CD14-positive monocyte (primary cell): ENCODE results near the gene CLDN1. TPM values are rescaled to one million over a fixed set of nuclear protein-coding genes. Genes with fewer than 3 reads are reported as not detected.

Experiments
- DNase-seq, 3 donors: peaks; one replicate each; pipeline ENCODE4 v3.0.0-alpha.2; 2011 to 2022
- H2AFZ ChIP-seq: 2 replicates; pipeline ENCODE4 v1.6.0; 2012; ENCODE audit warnings: mild to moderate bottlenecking, low read depth, low read length, inconsistent platforms; ENCODE audit not compliant: insufficient read depth, poor library complexity, severe bottlenecking
- H3K27ac ChIP-seq, 2 donors: 1 replicate in 1 of 2; 2 replicates in 1 of 2; pipeline ENCODE4 v1.5.1; 2012 to 2013; ENCODE audit warnings: low read length in 2 of 2, control low read depth in 1 of 2, inconsistent platforms in 1 of 2, low read depth in 1 of 2, mild to moderate bottlenecking in 1 of 2
- H3K27me3 ChIP-seq, 2 donors: one replicate each; pipeline versions ENCODE4 v1.6.0 to v1.6.1; 2011 to 2013; ENCODE audit warnings: low read length in 2 of 2; ENCODE audit not compliant: control insufficient read depth in 2 of 2, insufficient read depth in 2 of 2
- H3K36me3 ChIP-seq, 2 donors: replicated peaks in 1 of 2; 1 replicate in 1 of 2; 2 replicates in 1 of 2; pipeline versions ENCODE4 v1.5.1 to v1.6.1; 2012 to 2013; ENCODE audit warnings: low read length in 2 of 2, control low read depth in 1 of 2, inconsistent platforms in 1 of 2, mild to moderate bottlenecking in 1 of 2; ENCODE audit not compliant: insufficient read depth in 2 of 2, control insufficient read depth in 1 of 2
- H3K4me1 ChIP-seq, 2 donors: 1 replicate in 1 of 2; 2 replicates in 1 of 2; pipeline versions ENCODE4 v1.5.1 to v1.6.1; 2012 to 2013; ENCODE audit warnings: low read length in 2 of 2, control low read depth in 1 of 2, inconsistent platforms in 1 of 2, mild to moderate bottlenecking in 1 of 2, moderate library complexity in 1 of 2; ENCODE audit not compliant: insufficient read depth in 2 of 2, control insufficient read depth in 1 of 2
- H3K4me2 ChIP-seq: replicated peaks from 2 replicates; pipeline ENCODE3; 2012; ENCODE audit warnings: low read length, moderate library complexity, mild to moderate bottlenecking; ENCODE audit not compliant: poor library complexity, severe bottlenecking; ENCODE audit errors: extremely low read depth
- H3K4me3 ChIP-seq, 3 experiments: fragments of 200-600 bp in 1 of 3; sonication (generic) in 1 of 3; replicated peaks in 1 of 3; 1 replicate in 2 of 3; 2 replicates in 1 of 3; pipeline ENCODE4 v1.5.1; 2011 to 2013; ENCODE audit warnings: low read length in 3 of 3, mild to moderate bottlenecking in 3 of 3, control low read depth in 2 of 3, low read depth in 2 of 3, inconsistent platforms in 1 of 3, moderate library complexity in 1 of 3
- H3K79me2 ChIP-seq: 2 replicates; pipeline ENCODE4 v1.6.0; 2012; ENCODE audit warnings: mild to moderate bottlenecking, control low read depth, inconsistent platforms, low read length, moderate library complexity; ENCODE audit not compliant: insufficient read depth
- H3K9ac ChIP-seq: 2 replicates; pipeline ENCODE4 v1.6.0; 2017; ENCODE audit warnings: low read length, mild to moderate bottlenecking; ENCODE audit not compliant: insufficient read depth, poor library complexity, severe bottlenecking
- H3K9me3 ChIP-seq, 2 donors: replicated peaks in 1 of 2; 1 replicate in 1 of 2; 2 replicates in 1 of 2; pipeline versions ENCODE4 v1.5.1 to v1.6.1; 2012 to 2013; ENCODE audit warnings: low read length in 2 of 2, control low read depth in 1 of 2; ENCODE audit not compliant: control insufficient read depth in 1 of 2, insufficient read depth in 1 of 2
- H4K20me1 ChIP-seq: 2 replicates; pipeline ENCODE4 v1.6.0; 2012; ENCODE audit warnings: mild to moderate bottlenecking, low read length, control low read depth, moderate library complexity; ENCODE audit not compliant: insufficient read depth
- H3K27ac Mint-ChIP-seq, 7 donors: one replicate each; pipeline ENCODE4 v1.8.0; 2020; ENCODE audit warnings: mild to moderate bottlenecking in 7 of 7, mixed read lengths in 7 of 7, moderate library complexity in 6 of 7, inconsistent platforms in 2 of 7
- H3K27me3 Mint-ChIP-seq, 3 donors: one replicate each; pipeline ENCODE4 v1.8.0; 2021 to 2022; ENCODE audit warnings: low read depth in 3 of 3, mild to moderate bottlenecking in 3 of 3, mixed read lengths in 3 of 3, moderate library complexity in 3 of 3, inconsistent platforms in 1 of 3
- H3K36me3 Mint-ChIP-seq, 2 donors: one replicate each; pipeline ENCODE4 v1.8.0; 2020; ENCODE audit warnings: mixed read lengths in 2 of 2, inconsistent platforms in 1 of 2, mild to moderate bottlenecking in 1 of 2
- H3K4me1 Mint-ChIP-seq: one replicate; pipeline ENCODE4 v1.8.0; 2020; ENCODE audit warnings: mild to moderate bottlenecking, mixed read lengths
- H3K4me3 Mint-ChIP-seq, 2 donors: one replicate each; pipeline ENCODE4 v1.8.0; 2020; ENCODE audit warnings: mild to moderate bottlenecking in 2 of 2, mixed read lengths in 2 of 2, moderate library complexity in 1 of 2
- H3K9me3 Mint-ChIP-seq, 7 donors: one replicate each; pipeline ENCODE4 v1.8.0; 2020 to 2022; ENCODE audit warnings: mixed read lengths in 7 of 7, mild to moderate bottlenecking in 6 of 7, moderate library complexity in 6 of 7, inconsistent platforms in 2 of 7
- CTCF ChIP-seq: fragments of 200-600 bp; IDR thresholded peaks from one replicate; pipeline ENCODE4 v1.8.0; 2022; ENCODE audit warnings: antibody characterized with exemption, mild to moderate bottlenecking
- WGBS: methylation state at CpG from one replicate; pipeline ENCODE4 v1.1.5; 2013; ENCODE audit warnings: missing lambda C conversion rate; ENCODE audit not compliant: insufficient coverage; 5-methylcytosine and 5-hydroxymethylcytosine counted together
- intact Hi-C, 2 donors: fragments of 100-400 bp; cut with micrococcal nuclease; formaldehyde crosslinking; loops; one replicate each; pipeline versions ENCODE4 v1.15.0 to v1.15.1; 2023
- polyA plus RNA-seq, 3 donors: library from polyadenylated mRNA; depleted of rRNA in 1 of 3; unstranded in 2 of 3; stranded (reverse) in 1 of 3; fragments of 300-500 nt in 2 of 3; fragments of >200 nt in 1 of 3; fragmentation: Illumina TruSeq in 2 of 3; gene quantifications; 1 replicate in 2 of 3; 2 replicates in 1 of 3; pipeline ENCODE4 v1.2.3, GENCODE V29; 2012 to 2021

The CLDN1 gene
- polyA plus RNA-seq, 3 donors: not detected

GRCh38 chr3:190360228-190360627 lies 38.0 kb upstream of the CLDN1 start:
- no peaks in the 10 kb centered on the region for H3K9me3 ChIP-seq
- H2AFZ ChIP-seq: no peak overlapping the region
- WGBS: no CpG with 5 or more reads among the region's 2 CpGs
- no peak overlapping the region for H3K27ac ChIP-seq
- Mint-ChIP-seq H3K4me3 (no peak overlapping the region), H3K36me3 (no peaks in the 10 kb centered on the region), H3K4me1 (no peaks in the 10 kb centered on the region), H3K9me3 (no peaks in the 10 kb centered on the region), H3K27me3 (peaks cover 0 to 1% (median 1%) of the 10 kb centered on the region in 3 donors), H3K27ac (no peak overlapping the region)
- H3K79me2 ChIP-seq: no peaks in the 10 kb centered on the region
- no peak overlapping the region for H3K9ac ChIP-seq
- H4K20me1 ChIP-seq: no peaks in the 10 kb centered on the region
- H3K4me1 ChIP-seq: no peaks in the 10 kb centered on the region
- TF ChIP-seq CTCF: no peak
- no peak for DNase-seq
- H3K27me3 ChIP-seq: no peaks in the 10 kb centered on the region
- H3K4me2 ChIP-seq: no peak overlapping the region
- H3K4me3 ChIP-seq: no peak overlapping the region
- no peaks in the 10 kb centered on the region for H3K36me3 ChIP-seq
- intact Hi-C loops: no loop called here

GRCh38 chr3:190359813-190360212 lies 37.6 kb upstream of the CLDN1 start:
- H3K27ac ChIP-seq: no peak overlapping the region
- no peaks in the 10 kb centered on the region for H3K36me3 ChIP-seq
- no peak for DNase-seq
- Mint-ChIP-seq H3K9me3 (no peaks in the 10 kb centered on the region), H3K4me3 (no peak overlapping the region), H3K36me3 (no peaks in the 10 kb centered on the region), H3K27ac (no peak overlapping the region), H3K27me3 (peaks cover 0 to 1% (median 1%) of the 10 kb centered on the region in 3 donors), H3K4me1 (no peaks in the 10 kb centered on the region)
- H3K4me3 ChIP-seq: no peak overlapping the region
- H3K9me3 ChIP-seq: no peaks in the 10 kb centered on the region
- no peak overlapping the region for H3K4me2 ChIP-seq
- H3K79me2 ChIP-seq: no peaks in the 10 kb centered on the region
- H4K20me1 ChIP-seq: no peaks in the 10 kb centered on the region
- WGBS: 81% methylated on average over 2 of the region's 2 CpGs
- H3K27me3 ChIP-seq: no peaks in the 10 kb centered on the region
- intact Hi-C loops: no loop called here
- H3K9ac ChIP-seq: no peak overlapping the region
- H3K4me1 ChIP-seq: no peaks in the 10 kb centered on the region
- no peak overlapping the region for H2AFZ ChIP-seq
- TF ChIP-seq CTCF: no peak
